GM12892 (cell line): ENCODE measurements around the gene PGA4.

Experiments
- POLR2A ChIP-seq: IDR thresholded peaks from 2 replicates; pipeline ENCODE4 v1.6.1; 2011; ENCODE audit warnings: low read depth, low read length, control low read depth
- POLR2AphosphoS5 ChIP-seq: IDR thresholded peaks from 2 replicates; pipeline ENCODE4 v1.6.1; 2011; ENCODE audit warnings: low read depth, low read length, control low read depth
- TAF1 ChIP-seq: IDR thresholded peaks from 2 replicates; pipeline ENCODE4 v1.6.1; 2011; ENCODE audit warnings: low read depth, mild to moderate bottlenecking, control low read depth, low read length, borderline replicate concordance

DNA sequence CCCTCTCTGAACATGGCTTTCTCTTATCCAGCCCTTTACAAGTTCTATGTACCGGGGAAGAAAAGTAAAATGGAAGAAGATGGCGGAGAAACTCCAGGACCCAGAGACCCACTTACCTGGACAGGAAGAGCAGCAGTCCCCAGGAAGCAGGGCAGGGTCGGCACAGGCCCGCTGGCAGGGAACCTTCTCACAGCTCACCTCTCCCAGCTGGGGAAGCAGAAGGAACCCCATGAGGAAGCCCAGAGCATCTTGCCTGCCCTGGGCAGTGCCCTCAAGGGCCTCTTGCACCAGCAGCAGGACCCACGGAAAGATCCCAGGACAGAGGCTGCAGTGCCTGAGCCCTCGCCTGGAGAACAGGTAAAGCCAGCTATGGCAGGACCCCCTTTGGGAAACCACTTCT is 42.2 kb downstream of the PGA4 start:
- TF ChIP-seq POLR2A (no peak), POLR2AphosphoS5 (no peak), TAF1 (no peak)
